Large intestine (tissue), 3 donors: ENCODE data around the gene CASTOR1. TPM values are rescaled to one million over a fixed set of nuclear protein-coding genes. Genes with fewer than 3 reads are reported as not detected.
A peak's percentile ranks its signal among the peaks of the same experiment; 100 is the strongest.

Experiments used
- DNase-seq, 2 donors: peaks; one replicate each; pipeline versions ENCODE4 v3.0.0 to v3.0.0-alpha.2; 2013
- H3K27ac ChIP-seq: one replicate; pipeline ENCODE4 v1.5.1; 2013; ENCODE audit warnings: low read length
- H3K27me3 ChIP-seq: 2 replicates; pipeline ENCODE4 v1.6.1; 2013; ENCODE audit warnings: low read length; ENCODE audit not compliant: control insufficient read depth, insufficient read depth
- H3K36me3 ChIP-seq: 2 replicates; pipeline ENCODE4 v1.6.1; 2013; ENCODE audit warnings: low read length; ENCODE audit not compliant: control insufficient read depth, insufficient read depth
- H3K4me1 ChIP-seq: one replicate; pipeline ENCODE4 v1.6.1; 2013; ENCODE audit warnings: low read length; ENCODE audit not compliant: control insufficient read depth, insufficient read depth
- H3K4me3 ChIP-seq: one replicate; pipeline ENCODE4 v1.5.1; 2013; ENCODE audit warnings: low read length
- H3K9me3 ChIP-seq: one replicate; pipeline ENCODE4 v1.6.1; 2013; ENCODE audit warnings: mild to moderate bottlenecking, low read depth, low read length, moderate library complexity; ENCODE audit not compliant: control insufficient read depth
- WGBS: methylation state at CpG from one replicate; pipeline ENCODE4 v1.1.5; 2013; ENCODE audit warnings: low lambda C conversion rate; ENCODE audit not compliant: insufficient coverage; 5-methylcytosine and 5-hydroxymethylcytosine counted together
- polyA plus RNA-seq: library from polyadenylated mRNA; unstranded; fragments of 120-200 nt; gene quantifications from one replicate; pipeline ENCODE4 v1.2.1, GENCODE V29; 2013

The CASTOR1 gene
- polyA plus RNA-seq, 1 donor: 7.0 TPM

GRCh38 chr22:30274437-30274812 lies 14.9 kb downstream of the CASTOR1 start:
- DNase-seq: no peak
- Histone ChIP-seq H3K4me1 (peaks cover 28% of the 10 kb centered on the region), H3K27ac (no peak overlapping the region), H3K36me3 (no peaks in the 10 kb centered on the region), H3K4me3 (no peak overlapping the region), H3K27me3 (no peaks in the 10 kb centered on the region), H3K9me3 (no peaks in the 10 kb centered on the region)
- no CpG with 5 or more reads among the region's 9 CpGs for WGBS

- Histone ChIP-seq H3K4me3 (no peak overlapping the region), H3K27me3 (no peaks in the 10 kb centered on the region), H3K4me1 (peaks cover 23% of the 10 kb centered on the region), H3K27ac (no peak overlapping the region), H3K9me3 (no peaks in the 10 kb centered on the region), H3K36me3 (no peaks in the 10 kb centered on the region)
- no CpG with 5 or more reads among the region's 10 CpGs for WGBS
- no peak for DNase-seq
These were observed 15.4 kb downstream of the CASTOR1 start for GRCh38 chr22:30273711-30274436.

- H3K4me1 ChIP-seq: peaks cover 16% of the 10 kb centered on the region
These were observed 16.3 kb downstream of the CASTOR1 start for GRCh38 chr22:30272781-30273601.

GRCh38 chr22:30270832-30271231 lies 18.5 kb downstream of the CASTOR1 start:
- DNase-seq: no peak
- H3K4me1 ChIP-seq: peaks cover 10% of the 10 kb centered on the region
- H3K36me3 ChIP-seq: no peaks in the 10 kb centered on the region
- no peaks in the 10 kb centered on the region for H3K9me3 ChIP-seq
- H3K27ac ChIP-seq: no peak overlapping the region
- H3K4me3 ChIP-seq: no peak overlapping the region
- no CpG with 5 or more reads among the region's 16 CpGs for WGBS
- H3K27me3 ChIP-seq: no peaks in the 10 kb centered on the region

More at GRCh38 chr22:30272781-30273601, 16.3 kb downstream of the CASTOR1 start:
- Histone ChIP-seq H3K27me3 (no peaks in the 10 kb centered on the region), H3K27ac (no peak overlapping the region), H3K9me3 (no peaks in the 10 kb centered on the region), H3K36me3 (no peaks in the 10 kb centered on the region), H3K4me3 (no peak overlapping the region)
- DNase-seq: no peak
- WGBS: 100% methylated on average over 2 of the region's 16 CpGs

- 100% methylated on average over 1 of the region's 8 CpGs for WGBS
- no peaks in the 10 kb centered on the region for H3K27me3 ChIP-seq
- H3K9me3 ChIP-seq: no peaks in the 10 kb centered on the region
- no peak overlapping the region for H3K4me3 ChIP-seq
- H3K36me3 ChIP-seq: no peaks in the 10 kb centered on the region
- no peak overlapping the region for H3K27ac ChIP-seq
- peaks cover 9% of the 10 kb centered on the region for H3K4me1 ChIP-seq
- no peak for DNase-seq
These were observed 21.0 kb downstream of the CASTOR1 start for GRCh38 chr22:30268331-30268730.

GRCh38 chr22:30267382-30268302 lies 21.7 kb downstream of the CASTOR1 start:
- H3K27me3 ChIP-seq: no peaks in the 10 kb centered on the region
- H3K27ac ChIP-seq: no peak overlapping the region
- no peak overlapping the region for H3K4me3 ChIP-seq
- peaks cover 9% of the 10 kb centered on the region for H3K4me1 ChIP-seq
- WGBS: no CpG with 5 or more reads among the region's 14 CpGs
- H3K36me3 ChIP-seq: no peaks in the 10 kb centered on the region
- DNase-seq: no peak
- H3K9me3 ChIP-seq: no peaks in the 10 kb centered on the region

GRCh38 chr22:30266445-30267381 lies 22.6 kb downstream of the CASTOR1 start, which contains the start of gene OSM:
TSS of gene OSM (minus strand) at chr22:30266851. CDS start at chr22:30266799, 52 bp downstream.
- Histone ChIP-seq H3K4me1 (peaks cover 9% of the 10 kb centered on the region), H3K9me3 (no peaks in the 10 kb centered on the region), H3K27me3 (no peaks in the 10 kb centered on the region), H3K4me3 (no peak within 1 kb of the TSS), H3K36me3 (no peaks in the 10 kb centered on the region), H3K27ac (no peak within 1 kb of the TSS)
- 90% methylated on average over 2 of the region's 35 CpGs for WGBS
- no peak for DNase-seq

GRCh38 chr22:30265823-30266444 lies 23.4 kb downstream of the CASTOR1 start:
- peaks cover 9% of the 10 kb centered on the region for H3K4me1 ChIP-seq
- no peak overlapping the region for H3K4me3 ChIP-seq
- no peaks in the 10 kb centered on the region for H3K27me3 ChIP-seq
- H3K36me3 ChIP-seq: no peaks in the 10 kb centered on the region
- peak in 1 of 2 donors; percentile 65 for DNase-seq
- no peak overlapping the region for H3K27ac ChIP-seq
- WGBS: no CpG with 5 or more reads among the region's 24 CpGs
- H3K9me3 ChIP-seq: no peaks in the 10 kb centered on the region

- DNase-seq: no peak
- no peak overlapping the region for H3K27ac ChIP-seq
- H3K36me3 ChIP-seq: no peaks in the 10 kb centered on the region
- H3K4me1 ChIP-seq: peaks cover 12% of the 10 kb centered on the region
- H3K4me3 ChIP-seq: no peak overlapping the region
- no peaks in the 10 kb centered on the region for H3K9me3 ChIP-seq
- no peaks in the 10 kb centered on the region for H3K27me3 ChIP-seq
- WGBS: no CpG with 5 or more reads among the region's 9 CpGs
These were observed 24.1 kb downstream of the CASTOR1 start for GRCh38 chr22:30265131-30265720.
